Hypothalamus (tissue), 51 donors: ENCODE measurements around the gene TNS3.
"Not testable (repeated sequence)": the region's sequence is repeated elsewhere in the genome, so short reads cannot be mapped to it uniquely, and the experiment has no call there.

Experiments used
- DNase-seq, 51 donors: peaks; one replicate each; lab custom pipeline; 2025; lab: John Stamatoyannopoulos, UW

The TNS3 gene

GRCh38 chr7:47282790-47283496 is 299.0 kb downstream of the TNS3 start:
- no peak for DNase-seq

DNA sequence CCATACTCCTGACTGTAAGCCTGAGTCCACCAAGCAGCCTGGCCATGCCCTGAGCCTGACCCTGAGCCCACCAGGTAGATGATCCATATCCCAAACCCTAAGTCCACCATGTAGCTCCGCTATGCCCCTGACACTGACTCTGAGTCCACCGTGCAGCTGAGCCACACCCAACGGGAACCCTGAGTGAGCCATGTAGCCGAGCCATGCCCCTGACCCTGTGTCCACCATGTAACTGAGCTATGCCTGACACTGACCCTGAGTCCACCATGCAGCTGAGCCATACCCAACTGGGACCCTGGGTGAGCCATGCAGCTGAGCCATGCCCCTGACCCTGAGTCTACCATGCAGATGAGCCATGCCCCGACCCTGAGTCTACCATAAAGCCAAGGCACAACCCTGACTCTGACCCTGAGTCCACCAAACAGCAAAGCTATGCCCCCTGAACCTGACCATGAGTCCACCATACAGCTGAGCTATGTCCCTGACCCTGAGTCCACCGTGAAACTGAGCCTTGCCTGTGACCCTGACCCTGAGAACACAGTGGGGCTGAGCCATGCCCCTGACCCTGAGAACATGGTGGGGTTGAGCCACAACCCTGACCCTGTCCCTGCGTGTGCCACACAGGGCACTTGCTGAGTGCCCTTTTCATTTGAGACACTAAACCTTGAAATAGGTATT is 299.8 kb downstream of the TNS3 start:
- DNase-seq: no peak

DNA sequence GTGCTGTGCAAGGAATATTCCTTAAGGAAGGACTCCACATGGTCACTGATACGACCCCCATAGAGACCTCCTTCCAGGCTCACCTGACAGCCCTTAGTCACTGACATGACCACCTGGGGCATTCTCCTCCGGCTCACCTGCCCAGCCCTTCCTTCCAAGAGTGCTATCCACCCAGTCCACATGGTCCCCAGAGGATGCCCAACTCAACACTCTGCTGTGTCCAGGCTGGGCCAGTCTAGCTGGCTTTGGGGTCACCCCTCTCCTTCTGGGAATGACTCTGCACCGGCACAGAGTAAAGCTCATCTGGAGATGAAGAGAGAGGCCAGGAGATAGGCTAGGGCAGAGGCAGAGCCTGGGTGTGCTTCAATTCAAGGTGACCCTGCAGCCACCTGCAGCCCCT is 300.8 kb downstream of the TNS3 start:
- DNase-seq: no peak

DNA sequence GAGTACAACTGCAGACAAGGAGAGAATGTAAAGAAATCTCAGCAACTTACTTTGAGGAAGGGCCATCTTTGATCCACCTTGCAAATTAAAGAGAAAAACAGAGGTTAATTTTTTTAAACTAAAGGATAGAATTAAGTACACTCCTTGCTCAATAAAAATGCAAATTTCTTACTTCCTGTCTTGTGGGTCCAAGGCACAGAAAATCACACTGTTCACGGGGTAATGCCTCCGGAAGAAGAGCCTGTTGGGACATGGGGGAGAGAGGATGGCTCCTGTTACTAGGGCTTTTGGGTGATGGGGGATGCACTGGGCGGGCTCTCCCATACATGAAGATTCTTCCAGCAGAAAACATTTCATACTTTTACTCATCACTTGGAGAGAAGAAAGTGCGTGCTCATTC is 301.8 kb downstream of the TNS3 start:
- DNase-seq: no peak

GRCh38 chr7:47278043-47278442 is 303.9 kb downstream of the TNS3 start:
- no peak for DNase-seq

- no peak for DNase-seq
Observed at GRCh38 chr7:47277321-47277781, 304.6 kb downstream of the TNS3 start.

DNA sequence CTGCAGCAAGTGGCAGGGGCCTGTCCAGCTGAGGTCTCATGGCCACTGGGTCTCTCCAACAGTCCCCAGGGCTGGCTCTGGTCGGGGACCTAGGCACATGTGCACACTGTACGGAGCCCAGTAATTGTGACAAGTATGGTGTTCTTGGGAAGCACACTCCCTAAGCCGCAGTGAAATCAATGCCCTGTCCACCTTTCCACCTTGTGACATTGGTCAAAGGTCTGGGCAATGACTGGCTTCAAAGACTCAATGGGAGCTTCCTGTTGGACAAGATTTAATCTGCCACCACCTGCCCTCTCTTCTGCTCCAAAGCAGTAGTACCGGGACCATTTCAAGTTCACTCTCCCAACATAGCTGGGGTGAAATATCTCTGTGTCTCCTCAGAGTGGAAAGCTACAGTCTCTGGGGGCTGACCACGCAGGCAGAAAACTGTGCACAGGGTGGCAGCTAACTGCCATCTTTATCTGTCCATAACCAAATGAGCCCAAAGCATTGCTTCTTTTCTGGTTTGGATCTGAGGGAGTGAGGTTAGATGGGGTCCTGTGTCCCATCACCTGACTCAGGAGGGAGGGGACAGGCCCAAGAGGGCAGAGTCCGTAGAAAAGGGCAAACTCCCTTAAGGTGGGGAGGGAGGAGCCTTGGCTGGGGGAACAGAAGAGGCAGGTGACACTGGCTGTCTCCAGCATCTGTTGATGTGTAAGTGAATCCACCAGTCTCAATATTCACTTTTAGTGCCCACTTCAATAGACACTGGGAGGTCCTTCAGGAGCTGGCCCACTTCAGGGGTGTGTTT is 307.7 kb downstream of the TNS3 start:
- DNase-seq: no peak

- no peak for DNase-seq
Observed at GRCh38 chr7:47273088-47273487, 308.8 kb downstream of the TNS3 start.

GRCh38 chr7:47271749-47272148 is 310.2 kb downstream of the TNS3 start:
- no peak for DNase-seq

DNA sequence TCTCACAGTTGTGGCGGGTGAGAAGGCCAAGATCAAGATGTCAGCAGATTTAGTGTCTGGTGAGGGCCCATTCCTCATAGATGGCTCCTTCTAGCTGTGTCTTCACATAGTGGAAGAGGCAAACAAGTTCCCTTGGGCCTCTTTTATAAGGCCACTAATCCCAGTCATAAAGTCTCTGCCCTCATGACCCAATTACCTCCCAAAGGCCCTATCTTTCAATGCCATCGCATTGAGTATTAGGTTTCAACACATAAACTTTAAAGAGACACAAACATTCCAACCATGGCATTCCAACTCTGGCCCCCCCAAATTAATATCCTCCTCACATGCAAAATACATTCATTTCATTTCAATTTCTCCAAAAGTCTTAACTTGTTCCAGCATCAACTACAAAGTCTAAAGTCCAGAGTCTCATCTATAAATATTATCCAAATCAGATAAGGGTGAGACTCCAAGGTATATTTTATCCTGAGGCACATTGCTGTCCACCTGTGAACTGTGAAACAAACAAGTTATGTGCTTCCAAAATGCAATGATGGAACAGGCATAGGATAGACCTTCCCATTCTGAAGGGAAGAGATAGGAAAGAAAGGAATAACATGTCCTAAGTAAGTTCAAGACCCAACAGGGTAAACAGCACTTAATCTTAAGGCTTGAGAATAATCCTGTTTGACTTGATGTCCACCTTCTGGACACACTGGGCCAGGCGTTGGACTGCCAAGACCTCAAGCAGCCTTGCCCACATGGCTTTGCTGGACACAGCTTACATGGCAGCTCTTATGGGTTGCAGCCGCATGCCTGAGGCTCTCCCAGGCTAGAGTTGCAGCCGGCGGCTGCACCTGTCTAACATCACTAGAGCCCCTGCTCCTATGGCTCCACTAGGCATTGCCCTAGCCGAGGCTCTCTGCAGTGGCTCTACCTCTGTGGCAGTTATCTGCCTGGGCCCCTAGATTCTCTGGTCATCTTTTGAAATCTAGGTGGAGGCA is 312.8 kb downstream of the TNS3 start:
- no peak for DNase-seq

DNA sequence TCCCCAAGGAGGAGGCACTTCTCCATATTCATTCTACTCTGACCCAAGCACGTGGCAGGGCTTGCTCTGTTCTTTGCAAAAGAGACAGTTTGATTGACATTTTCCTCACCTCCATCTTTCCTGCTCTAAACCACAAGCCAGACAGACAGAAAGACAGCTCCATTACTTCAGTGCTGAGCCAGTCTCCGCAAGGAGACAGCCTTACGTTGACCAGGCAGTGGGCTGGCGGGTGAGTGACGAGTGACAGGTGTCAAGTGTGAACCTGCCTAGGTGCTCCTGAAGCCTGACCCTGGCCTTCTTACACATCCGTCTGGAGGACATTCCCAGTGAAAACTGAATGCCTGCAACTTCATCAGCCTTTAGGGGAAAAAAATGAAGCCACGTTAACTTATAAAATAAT is 314.6 kb downstream of the TNS3 start:
- no peak for DNase-seq

GRCh38 chr7:47266799-47267198 is 315.1 kb downstream of the TNS3 start:
- no peak for DNase-seq

- DNase-seq: peak in 35 of 51 donors; percentile 7 to 67 (median 33)
Observed at GRCh38 chr7:47266131-47266706, 315.7 kb downstream of the TNS3 start.

- DNase-seq: no peak
Observed at GRCh38 chr7:47265621-47266020, 316.3 kb downstream of the TNS3 start.

DNA sequence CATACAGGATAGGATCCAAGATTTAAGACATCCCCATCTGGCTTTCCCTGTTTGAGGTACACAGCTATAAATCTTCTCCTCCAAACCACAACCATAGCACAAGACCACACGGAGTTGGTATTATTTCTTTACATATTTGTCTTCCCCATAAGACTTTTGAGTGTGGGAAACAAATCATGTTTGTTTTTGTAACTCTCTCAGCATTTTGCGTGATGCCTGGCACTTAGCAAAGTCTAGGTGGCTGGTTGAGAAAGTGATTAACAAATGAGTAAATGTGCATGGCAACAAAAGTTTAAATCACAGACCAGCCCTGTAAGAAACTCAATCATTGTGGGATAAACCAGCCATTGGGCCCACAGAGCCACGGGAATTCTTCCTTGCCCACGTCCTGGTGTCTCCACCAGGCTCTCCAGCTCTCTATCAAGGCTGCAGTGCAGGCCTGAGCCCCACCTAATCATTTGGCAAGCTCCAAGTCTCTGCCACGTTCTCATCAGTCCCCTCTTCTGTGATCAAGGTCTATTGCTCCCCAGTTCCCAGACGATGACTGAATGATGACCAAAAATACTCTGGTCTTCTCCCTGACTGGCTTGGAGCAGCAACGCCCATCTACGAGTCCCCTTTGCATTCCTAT is 317.8 kb downstream of the TNS3 start:
- no peak for DNase-seq

DNA sequence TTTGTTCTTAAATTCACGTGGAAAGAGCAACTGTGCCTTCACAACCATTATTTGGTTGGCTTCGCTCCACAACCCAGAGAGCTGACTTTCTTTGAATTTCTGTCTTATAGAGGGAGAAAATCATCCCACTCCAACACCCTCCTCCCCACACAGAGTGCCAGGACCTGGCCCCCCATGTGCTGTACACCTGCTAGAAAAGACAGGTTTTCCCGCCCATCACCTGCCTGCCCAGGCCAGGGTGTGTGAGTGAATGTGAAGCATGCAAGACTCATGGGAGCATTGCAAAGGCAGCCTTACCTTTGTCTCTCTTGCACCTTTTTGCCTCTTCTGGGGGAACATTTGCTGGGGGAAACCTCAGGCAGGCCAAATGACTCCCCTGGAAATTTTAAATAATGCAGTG is 319.0 kb downstream of the TNS3 start:
- no peak for DNase-seq

DNA sequence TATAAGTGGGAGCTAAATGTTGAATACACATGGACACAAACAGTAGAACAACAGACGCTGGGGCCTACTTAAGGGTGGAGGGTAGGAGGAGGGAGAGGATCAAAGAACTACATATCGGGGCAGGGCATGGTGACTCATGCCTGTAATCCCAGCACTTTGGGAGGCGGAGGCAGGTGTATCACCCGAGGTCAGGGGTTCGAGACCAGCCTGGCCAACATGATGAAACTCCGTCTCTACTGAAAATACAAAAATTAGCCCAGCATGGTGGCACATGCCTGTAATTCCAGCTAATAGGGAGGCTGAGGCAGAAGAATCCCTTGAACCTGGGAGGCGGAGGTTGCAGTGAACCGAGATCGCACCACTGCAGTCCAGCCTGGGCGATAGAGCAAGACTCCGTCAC is 319.8 kb downstream of the TNS3 start:
- not testable (repeated sequence) for DNase-seq

DNA sequence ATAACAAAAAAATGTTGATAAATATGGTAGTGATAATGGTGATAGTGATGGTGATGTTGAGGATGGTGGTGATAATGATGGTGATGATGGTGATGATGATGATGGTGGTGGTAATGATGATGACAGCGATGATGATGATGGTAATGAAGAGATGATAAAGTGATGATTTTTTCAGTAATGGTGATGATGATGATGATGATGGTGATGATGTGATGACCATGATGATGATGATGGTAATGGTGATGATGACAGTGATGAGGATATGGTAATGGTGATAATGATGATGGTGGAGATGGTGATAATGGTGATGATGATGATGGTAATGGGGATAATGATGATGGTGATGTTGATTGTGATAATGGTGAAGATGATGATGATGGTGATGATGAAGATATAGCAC is 321.6 kb downstream of the TNS3 start:
- no peak for DNase-seq

- no peak for DNase-seq
Observed at GRCh38 chr7:47259682-47260081, 322.2 kb downstream of the TNS3 start.

GRCh38 chr7:47258798-47259197 is 323.1 kb downstream of the TNS3 start:
- DNase-seq: no peak
